M059J (cell line): ENCODE data around the gene GPR32. TPM values are rescaled to one million over a fixed set of nuclear protein-coding genes. Genes with fewer than 3 reads are reported as not detected.
"Not testable (repeated sequence)": the region's sequence is repeated elsewhere in the genome, so short reads cannot be mapped to it uniquely, and the experiment has no call there.

Experiments
- DNase-seq: peaks from one replicate; pipeline ENCODE4 v3.0.0-alpha.2; 2012; ENCODE audit warnings: low read depth
- total RNA-seq: library from RNA; depleted of rRNA; stranded (reverse); fragments of >200 nt; shearing (Covaris generic); gene quantifications from 2 replicates; pipeline ENCODE4 v1.2.3, GENCODE V29; 2014

The GPR32 gene
- total RNA-seq, 1 experiment from 2014 or later = not detected

GRCh38 chr19:50780753-50781435 is 10.6 kb downstream of the GPR32 start:
- no peak for DNase-seq

GRCh38 chr19:50783848-50784152 is 13.5 kb downstream of the GPR32 start:
- DNase-seq = not testable (repeated sequence)

- no peak for DNase-seq
Observed at GRCh38 chr19:50784710-50785109, 14.4 kb downstream of the GPR32 start.

GRCh38 chr19:50785329-50785728 is 15.1 kb downstream of the GPR32 start:
- no peak for DNase-seq

- no peak for DNase-seq
Observed at GRCh38 chr19:50790396-50790795, 20.1 kb downstream of the GPR32 start, which contains the start of gene ACP4. Gene ACP4 (plus strand): TSS chr19:50790415. CDS start chr19:50790415, 0 bp downstream.

GRCh38 chr19:50790922-50791467 is 20.7 kb downstream of the GPR32 start:
- DNase-seq = no peak

- DNase-seq = no peak
Observed at GRCh38 chr19:50791594-50792271, 21.5 kb downstream of the GPR32 start.

GRCh38 chr19:50792272-50793250 is 22.3 kb downstream of the GPR32 start:
- DNase-seq = no peak

- DNase-seq = no peak
Observed at GRCh38 chr19:50793558-50794065, 23.3 kb downstream of the GPR32 start.

GRCh38 chr19:50794074-50794875 is 24.0 kb downstream of the GPR32 start:
- peak; percentile 50 for DNase-seq

- peak; percentile 51 for DNase-seq
Observed at GRCh38 chr19:50794876-50795663, 24.8 kb downstream of the GPR32 start.

- no peak for DNase-seq
Observed at GRCh38 chr19:50795664-50796073, 25.4 kb downstream of the GPR32 start.

GRCh38 chr19:50796128-50796633 is 25.9 kb downstream of the GPR32 start:
- no peak for DNase-seq

GRCh38 chr19:50796634-50797428 is 26.6 kb downstream of the GPR32 start:
- DNase-seq = no peak

- no peak for DNase-seq
Observed at GRCh38 chr19:50797429-50797780, 27.1 kb downstream of the GPR32 start.

- DNase-seq = no peak
Observed at GRCh38 chr19:50797781-50798658, 27.8 kb downstream of the GPR32 start.

- no peak for DNase-seq
Observed at GRCh38 chr19:50798659-50799546, 28.6 kb downstream of the GPR32 start.
